ENCODE results near the gene LRMDA.

Gene LRMDA

DNA sequence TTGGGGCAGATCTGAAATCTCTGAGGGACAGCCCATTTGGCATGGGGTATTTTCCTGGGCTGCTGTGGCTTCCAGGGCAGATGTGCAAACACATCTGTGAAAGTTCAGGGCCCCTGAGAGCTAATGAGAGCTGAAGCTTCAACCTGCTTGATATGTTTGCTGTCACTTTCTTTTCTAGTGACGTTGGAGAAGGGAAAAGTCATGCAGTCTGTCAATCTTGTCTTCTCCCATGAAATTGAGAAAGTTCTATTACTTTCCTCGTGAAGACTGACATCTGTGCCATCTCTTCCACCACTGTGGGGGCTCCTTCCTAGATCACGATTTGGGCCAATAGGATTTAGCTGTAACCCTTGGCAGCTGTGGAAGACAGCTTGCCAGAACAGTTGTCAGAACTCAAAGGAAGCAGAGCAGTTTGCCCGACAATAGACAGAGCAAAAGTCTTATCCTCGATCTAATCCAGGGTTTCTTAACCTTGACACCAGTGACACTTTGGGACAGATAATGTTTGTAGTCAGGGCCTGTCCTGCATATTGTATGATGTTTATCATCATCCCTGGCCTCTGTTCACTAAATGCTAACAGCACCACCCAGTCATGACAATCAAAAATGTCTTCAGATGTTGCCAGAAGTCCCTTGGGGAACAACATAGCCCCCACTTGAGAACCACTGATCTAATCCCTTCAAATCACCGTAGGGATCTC lies 586.5 kb downstream of the LRMDA start:
- DNase-seq (ENCODE audit: low spot score): peak; percentile 98

DNA sequence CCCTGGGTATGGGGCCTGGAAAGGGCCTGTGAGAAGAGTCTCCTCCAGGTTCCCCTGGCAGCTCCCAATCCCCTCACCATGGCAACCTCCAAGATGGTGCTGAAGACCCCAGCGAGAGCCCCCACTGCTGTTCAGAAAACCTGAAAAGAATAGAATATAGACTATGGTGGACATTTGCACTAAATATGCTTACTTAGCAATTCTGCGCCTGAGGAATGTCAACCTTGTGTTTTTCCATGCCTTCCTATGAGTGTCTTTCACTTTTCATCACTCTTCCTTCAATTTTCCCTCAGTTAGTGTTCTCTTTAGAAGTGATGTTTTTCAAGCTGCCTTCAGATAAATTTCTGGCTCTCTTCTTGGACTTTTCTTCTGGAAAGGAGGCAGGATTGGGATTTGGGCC lies 589.2 kb downstream of the LRMDA start:
- DNase-seq (ENCODE audit: low spot score): no peak

DNA sequence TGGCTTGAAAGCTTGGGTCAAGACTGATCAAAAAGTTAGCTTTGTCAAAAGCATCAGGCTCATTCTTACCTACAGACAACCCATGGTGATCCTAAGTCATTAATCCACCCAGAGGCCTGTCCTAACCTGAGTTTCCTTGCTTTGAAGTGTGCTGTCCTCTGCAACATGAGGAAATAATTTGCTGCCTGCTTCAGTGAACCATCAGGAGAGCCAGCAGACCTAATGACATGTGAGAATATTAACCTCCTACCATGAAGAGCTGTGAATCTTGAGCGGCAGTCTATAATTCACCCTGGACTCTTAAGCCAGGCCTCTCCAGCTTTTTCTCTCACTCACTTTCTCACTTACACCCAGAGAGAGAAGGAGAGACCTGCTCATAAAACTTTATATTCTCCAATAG lies 590.0 kb downstream of the LRMDA start:
- DNase-seq (ENCODE audit: low spot score): peak; percentile 35

DNA sequence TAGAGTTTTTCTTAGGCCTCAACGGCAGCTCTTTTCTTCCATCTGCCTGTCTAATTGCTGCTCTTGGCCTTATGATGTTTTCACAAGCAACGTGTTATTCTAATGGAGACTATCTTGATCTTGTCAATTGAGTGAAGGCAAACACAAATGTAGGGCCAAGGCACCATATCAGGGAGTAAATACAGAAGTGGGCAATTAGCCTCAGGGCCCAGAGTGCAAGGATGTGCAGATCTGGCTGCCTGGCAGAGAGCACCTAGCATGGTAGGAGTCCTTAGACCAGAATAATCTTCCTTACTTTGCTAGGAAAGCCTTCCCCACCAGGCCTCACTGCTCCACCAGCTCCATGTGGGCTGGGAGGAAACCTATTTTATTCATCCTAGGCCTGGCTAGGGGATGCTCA lies 590.9 kb downstream of the LRMDA start:
- DNase-seq (ENCODE audit: low spot score): peak; percentile 84

DNA sequence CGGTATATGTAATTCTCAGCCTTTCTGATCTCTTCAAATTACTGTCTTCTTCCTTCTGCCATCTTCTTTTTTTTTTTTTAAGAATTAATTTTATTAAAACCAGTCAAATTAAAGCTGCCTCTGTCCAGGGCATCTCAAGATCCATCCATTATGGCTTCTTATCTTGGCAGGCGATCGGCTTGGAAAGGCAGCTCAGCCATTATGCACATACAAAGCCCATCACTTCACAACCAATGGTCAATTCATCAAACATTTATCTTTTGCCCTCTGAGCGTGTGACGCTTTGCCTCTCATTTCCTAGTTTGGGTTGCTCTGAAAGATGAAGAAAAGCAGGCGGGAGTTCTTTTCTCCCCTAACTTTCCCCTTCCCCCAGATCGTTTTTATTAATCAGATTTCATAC lies 591.6 kb downstream of the LRMDA start:
- DNase-seq (ENCODE audit: low spot score): peak; percentile 97

DNA sequence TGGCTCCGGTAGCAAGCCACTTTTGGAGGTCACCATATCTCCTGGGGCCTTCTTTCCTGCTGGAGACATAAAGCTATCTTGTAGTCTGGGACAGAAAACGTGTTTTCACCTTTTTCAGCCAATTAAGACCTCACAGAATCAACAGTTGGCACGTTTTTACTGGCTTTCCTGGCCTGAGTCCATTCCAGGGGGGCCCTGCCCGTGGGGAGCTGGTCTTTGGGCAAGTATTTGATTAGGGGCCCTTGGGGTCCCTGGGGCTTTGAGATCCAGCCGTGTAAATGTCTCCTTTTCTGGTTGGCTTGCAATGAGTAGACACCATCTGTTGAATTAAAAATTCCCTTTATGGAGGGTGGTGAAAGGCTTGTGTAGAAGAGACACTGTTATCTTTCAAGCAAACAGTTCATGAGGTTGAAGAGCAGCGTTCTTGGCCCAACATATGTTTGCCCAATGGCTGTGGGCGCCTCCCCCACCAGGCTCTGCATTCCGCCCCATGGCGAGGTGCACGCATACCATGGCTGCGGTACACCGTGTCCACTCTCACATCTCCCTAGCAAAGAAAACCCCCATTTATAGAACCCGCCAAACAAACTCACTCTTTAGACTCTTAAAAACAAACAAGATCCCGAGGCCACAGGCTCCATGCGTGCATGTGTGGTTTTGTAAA lies 593.2 kb downstream of the LRMDA start:
- DNase-seq (ENCODE audit: low spot score): no peak

DNA sequence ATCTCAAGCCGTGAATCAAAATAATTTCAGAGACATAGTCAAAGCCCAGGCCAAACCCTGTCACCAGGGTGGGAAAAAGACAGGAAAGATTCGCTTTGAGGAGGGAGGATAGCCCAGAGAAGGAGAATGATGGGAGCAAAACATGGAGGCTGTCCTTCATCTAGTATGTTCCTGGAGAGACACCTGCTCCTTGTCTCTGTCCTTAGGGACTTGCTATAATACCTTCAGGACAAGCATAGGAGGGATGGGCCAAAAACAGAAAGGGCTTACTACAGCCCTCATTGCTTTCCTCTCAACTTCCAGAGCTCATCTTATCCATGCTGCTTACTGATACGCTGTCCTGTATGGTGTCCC lies 593.7 kb downstream of the LRMDA start:
- no peak for DNase-seq (ENCODE audit: low spot score)

DNA sequence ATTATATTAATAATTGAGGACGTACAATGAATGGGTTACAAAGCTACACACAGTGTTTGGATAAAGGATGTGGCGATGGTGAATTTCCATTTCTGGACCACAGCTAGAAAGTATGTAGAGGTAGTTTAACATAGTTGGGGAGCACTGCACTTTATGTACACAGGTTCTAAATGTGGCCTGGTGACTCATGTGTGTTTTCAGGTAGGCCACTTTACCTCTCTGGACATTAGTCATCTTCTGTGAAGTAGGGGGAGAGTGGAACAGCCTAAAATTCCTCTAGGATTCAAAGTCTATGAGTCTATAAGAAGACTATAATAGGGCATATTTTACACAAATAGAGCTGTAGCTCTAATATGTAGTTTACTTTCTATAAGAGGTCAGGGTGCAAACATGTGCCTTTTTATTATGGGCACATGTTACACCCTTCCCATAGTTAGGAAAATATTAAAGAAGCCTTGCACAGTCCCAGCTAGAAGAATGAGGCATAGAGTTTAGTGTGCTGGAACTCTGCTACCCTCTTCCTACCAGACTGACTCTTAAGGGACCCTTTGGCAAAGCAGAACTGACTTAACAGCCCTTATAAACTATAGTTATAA lies 594.9 kb downstream of the LRMDA start:
- no peak for DNase-seq (ENCODE audit: low spot score)

DNA sequence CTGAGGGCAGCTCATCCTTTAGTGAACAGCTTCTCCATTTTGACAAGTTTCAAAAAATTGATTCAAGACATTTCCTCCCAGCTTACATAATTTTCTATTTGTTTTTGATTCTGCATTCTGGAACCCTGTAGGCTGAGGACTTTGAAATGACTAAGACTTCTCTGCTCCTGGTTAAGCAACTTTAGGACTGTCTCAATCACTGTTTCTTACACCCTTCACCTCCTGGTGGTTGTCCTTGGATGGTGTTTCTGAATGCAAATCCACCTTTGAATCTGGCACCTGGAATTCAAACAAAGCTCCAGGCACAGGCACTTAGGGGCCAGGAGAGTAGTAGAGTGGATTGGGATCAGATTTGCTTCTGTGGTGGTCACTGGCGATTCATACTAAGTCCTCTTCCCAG lies 595.5 kb downstream of the LRMDA start:
- DNase-seq (ENCODE audit: low spot score): no peak

DNA sequence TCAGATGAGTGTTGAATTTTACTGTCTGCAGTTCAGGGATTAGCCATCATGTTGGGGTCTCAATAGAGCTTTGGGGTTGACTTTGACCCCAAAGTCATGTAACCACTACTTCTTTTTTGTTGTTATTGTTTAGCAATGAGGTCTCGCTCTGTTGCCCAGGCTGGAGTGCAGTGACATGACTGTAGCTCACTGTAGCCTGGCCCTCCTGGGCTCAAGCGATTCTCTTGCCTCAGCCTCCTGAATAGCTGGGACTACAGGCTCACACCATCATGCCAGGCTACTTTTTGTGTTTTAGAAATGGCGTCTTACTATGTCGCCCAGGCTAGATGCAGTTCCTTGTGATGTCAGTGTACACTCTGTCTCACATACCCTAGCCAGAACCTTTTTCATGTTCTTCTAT lies 598.4 kb downstream of the LRMDA start:
- DNase-seq (ENCODE audit: low spot score): no peak

DNA sequence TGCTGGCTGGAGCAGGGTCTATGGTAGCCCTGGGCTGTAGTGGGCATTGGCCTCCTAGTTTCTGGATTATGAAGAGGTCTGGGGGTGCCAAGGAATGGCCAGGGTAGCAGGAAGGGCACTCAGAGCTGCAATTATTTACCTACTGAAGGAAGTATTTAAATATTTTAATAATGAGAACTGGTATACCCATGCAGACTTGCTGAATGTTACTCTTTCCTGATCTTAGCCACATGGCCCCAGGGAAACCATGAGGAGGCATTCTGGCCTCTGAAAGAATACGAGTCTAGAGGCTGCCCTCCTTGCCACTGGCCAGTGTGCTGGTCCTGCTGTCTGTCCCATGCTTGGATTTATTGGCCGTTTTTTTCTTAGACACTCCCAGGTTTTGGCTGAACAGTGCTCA lies 599.7 kb downstream of the LRMDA start:
- no peak for DNase-seq (ENCODE audit: low spot score)

DNA sequence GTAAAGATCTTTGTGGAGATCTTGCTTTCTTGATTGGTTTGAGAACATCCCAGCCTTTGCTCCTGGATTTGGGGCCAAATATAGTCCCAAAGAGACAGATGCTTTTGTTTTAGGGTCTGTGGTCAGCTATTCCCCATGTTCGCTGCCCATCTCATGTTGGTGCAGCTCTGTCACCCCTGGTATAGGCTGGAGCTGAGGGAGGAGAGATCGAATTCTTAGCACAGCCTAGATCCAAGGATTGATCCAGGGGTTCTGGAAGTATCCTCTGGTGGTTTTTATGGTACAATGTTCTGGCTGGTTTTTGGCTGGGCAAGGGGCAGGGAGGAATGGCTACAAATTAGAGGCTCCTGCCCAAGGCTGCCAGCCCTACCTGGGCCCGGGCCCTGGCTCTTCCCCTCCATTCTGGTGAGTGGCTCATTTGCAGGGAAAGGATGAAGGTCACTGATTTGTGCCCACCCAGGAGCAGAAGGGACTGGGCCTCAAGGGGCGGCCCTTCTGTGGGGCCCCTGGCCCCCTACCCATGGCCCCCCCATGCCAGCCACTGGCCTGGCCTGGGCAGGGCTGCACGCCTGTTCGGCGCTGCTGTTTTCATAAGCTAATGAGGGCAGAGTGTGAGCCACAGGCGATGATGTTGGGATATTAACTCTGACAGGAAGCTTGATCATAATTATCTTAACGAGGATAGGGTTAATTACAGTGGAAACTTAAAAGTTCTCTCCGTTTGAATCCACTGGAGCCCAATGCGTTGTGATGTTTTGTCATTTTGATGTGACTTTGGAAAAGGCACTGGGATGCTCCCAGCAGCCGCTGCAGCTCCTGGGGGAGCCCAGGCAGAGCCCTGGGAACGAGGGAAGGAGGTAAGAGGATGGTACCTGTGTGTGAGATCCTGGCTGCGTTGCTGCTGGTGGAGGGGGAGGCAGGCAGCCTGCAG lies 600.6 kb downstream of the LRMDA start:
- no peak for DNase-seq (ENCODE audit: low spot score)

DNA sequence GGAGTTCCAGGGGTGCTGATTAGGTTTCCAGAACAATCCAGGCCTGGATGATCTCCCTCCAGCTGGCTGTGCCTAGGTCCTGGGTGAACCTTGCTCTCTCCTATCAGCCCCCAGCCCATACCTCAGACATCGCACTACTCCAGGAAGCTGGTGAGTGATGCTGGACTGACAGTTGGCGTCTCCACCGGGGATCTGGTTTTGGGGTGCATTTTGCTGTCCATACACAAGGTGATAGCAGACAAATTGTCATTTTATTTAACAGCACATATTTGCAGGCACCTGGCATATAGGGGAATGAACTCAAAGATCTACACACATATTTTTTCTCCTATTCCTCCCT lies 601.2 kb downstream of the LRMDA start:
- no peak for DNase-seq (ENCODE audit: low spot score)

DNA sequence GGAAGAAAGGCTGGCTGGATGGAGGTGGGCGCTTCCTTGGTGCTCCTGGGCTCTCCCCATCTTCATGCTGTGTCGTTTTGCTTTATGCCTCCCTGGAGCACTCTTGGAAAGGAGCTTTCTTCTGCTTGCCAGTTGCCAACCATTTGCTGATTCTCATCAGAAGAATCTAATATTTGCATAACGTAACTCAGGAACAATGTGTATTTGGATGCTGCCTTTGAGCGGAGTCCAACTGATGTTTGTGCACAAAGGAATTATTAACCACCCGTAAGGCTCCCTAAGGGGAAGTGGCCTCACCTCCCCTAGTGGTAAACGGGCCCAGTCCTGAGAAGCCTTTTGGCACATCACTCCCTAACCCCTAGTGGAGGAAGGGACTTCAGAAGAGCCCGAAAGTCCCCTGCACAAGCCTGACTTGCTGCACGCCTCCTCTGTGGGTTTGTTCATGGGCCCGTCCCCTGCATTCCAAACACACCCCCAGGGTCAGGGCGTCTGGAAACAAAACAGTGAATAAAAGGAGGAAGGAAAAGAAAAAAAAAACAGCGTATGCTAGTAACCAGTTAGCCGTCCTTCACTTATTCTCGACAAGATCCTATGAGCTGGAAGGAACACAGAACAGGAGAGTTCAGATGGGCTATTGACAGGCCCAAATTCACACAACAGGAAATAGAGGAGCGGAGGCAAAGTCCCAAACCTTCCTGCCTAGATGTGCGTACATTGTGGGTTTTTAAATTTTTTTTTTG lies 602.2 kb downstream of the LRMDA start:
- DNase-seq (ENCODE audit: low spot score): no peak

DNA sequence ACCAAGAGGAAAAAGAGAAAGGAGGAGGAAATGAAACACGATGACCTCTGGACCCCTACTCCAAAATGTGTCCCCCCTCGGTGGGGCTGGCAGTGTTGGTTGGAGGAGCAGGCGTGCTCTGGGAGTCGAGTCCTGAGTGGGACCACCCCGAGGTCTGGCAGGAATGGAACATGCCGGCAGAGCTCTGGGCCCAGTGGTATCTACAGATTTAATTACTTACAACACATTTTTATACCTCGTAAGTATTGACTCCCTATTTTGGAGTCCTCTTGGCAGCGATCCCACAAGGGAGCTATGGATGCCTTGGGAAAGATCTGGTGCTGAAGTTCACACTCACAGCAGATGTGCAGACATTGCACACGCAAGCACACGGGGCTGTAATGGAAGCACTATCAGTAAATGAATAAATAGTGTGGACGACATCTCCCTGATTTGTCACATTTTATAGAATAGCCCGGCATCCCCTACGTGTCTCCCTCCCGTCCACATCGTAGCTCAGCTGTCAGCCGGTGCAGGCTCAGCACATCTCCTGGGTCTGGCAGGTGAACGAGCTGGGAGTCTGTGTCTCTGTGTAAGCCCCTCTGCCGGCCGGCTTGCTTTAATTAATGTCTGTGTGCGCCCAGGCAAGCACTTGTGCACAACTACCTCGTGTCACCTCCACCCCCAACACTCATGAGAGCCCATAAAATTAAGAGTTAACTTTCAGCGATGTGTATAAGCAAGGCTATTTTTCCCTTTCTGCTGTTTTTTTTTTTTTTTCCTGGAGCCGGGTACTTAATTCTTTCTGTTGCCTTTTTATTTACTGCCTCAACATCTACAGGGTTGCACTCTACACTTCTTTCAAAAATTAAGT lies 603.2 kb downstream of the LRMDA start:
- peak; percentile 73 for DNase-seq (ENCODE audit: low spot score)

DNA sequence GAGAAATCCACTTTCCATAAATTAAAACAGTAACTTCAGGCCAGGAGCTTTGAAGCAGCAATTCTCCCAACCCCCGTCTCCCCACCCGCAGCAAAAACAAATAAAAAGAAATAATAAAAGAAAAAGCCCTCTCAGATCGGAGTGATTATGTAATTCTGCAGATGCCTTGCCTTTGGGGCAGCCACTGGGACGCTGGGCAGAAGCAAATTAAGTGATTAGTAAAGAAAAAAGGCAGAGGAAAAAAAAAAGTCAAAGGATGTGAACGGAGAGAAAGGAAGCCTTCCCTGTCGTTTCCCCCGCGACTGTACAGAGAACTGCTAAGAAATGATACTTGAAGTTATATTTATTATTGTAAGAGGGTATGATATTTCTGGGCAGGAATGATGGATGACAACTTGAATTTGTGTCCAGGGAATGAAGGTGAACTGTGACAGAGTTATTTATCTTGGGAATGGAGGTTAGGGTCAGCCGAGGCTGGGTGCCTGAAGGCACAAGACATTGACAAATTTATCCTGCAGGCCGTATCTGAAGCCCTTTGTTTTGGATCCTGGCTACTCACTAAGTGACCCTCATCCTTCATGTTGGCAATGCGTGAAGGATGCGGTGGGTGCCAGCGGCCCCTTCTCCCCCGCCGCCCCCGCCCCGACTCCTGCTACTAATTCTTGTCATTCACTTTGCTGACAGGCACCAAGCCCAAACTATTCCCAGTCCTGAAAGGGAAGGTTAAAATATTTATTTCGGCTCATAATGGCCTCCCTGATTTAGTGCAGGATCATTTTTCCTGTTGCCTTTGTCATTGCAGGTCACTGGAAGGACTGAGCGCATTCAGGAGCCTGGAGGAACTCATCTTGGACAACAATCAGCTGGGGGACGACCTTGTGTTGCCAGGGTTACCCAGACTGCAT lies 604.0 kb downstream of the LRMDA start:
- peak; percentile 66 for DNase-seq (ENCODE audit: low spot score)

DNA sequence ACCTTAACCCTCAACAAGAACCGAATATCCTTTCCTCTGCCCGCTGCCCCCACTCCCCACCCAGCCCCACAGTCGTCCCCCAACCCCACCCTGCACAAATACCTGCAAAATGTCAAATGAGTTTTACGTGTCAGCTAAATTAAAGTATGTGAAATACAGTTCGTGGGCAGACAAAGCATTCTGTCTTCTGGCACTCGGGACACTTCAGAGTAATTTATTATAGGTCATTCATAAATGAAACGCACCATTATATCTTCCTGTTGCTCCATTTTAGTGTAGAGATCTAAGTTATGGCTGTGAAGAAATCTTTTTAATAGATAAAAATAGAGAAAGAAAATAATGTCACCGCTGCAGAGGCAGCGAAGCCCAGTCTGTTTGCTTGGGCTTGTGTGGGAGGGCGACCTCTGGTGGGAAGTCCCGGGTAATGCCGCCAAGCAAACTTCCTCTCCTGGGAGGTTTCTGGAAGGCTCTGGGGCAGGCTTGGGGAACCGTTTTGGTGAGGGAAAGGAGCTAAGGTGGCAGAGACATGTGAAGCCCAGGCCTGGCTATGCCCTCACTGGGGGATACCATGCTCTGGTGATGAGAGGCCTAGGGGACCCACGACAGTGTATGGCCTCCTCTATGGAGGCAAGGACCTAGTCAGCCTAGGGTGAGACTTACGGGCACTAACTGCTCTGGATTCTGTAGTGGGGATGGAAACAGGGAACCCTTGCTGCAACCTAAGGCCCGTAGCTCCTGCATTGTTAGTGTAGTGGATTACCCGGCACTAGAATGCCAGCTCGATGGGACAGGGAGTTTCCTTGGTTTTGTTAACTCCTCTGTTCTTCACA lies 604.9 kb downstream of the LRMDA start:
- peak; percentile 72 for DNase-seq (ENCODE audit: low spot score)

DNA sequence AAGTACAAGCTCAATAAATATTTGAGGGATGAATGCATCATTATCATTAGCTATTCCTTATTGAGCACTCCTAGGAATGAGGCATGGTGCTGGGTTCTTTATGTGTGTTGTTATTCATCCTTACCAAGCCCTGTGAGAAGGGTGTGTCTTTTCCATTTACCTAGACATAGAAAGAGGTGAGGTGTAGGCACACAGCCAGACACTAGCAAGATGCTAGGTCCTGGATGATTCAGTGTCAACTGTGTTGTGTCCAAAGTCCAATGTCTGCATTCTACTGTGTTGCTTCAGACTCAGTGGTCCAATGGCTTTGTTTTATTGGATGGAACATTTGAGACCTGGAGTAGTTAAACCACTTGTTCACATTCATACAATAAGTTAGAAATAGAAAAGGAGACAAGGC lies 605.5 kb downstream of the LRMDA start:
- DNase-seq (ENCODE audit: low spot score): no peak
